HG03064 (cell line): ENCODE data around the gene ADAMTSL1.
A peak's percentile ranks its signal among the peaks of the same experiment; 100 is the strongest.

Experiments used
- ATAC-seq: cut with Tn5 transposase; IDR thresholded peaks from one replicate; pipeline ENCODE4 v1.9.1; 2021; ENCODE audit warnings: low read depth; ENCODE audit not compliant: unreplicated experiment

The ADAMTSL1 gene

GRCh38 chr9:18689921-18690320 is 216.0 kb downstream of the ADAMTSL1 start:
- ATAC-seq: no peak

- peak; percentile 57 for ATAC-seq
Measured at GRCh38 chr9:18692268-18692667, 218.3 kb downstream of the ADAMTSL1 start.

- ATAC-seq: no peak
Measured at GRCh38 chr9:18692962-18693361, 219.0 kb downstream of the ADAMTSL1 start.

GRCh38 chr9:18694959-18695668 is 221.2 kb downstream of the ADAMTSL1 start:
- no peak for ATAC-seq

- ATAC-seq: no peak
Measured at GRCh38 chr9:18698992-18699391, 225.0 kb downstream of the ADAMTSL1 start.

GRCh38 chr9:18699764-18700163 is 225.8 kb downstream of the ADAMTSL1 start:
- no peak for ATAC-seq

GRCh38 chr9:18700714-18701113 is 226.8 kb downstream of the ADAMTSL1 start:
- ATAC-seq: no peak

- no peak for ATAC-seq
Measured at GRCh38 chr9:18703151-18703900, 229.4 kb downstream of the ADAMTSL1 start.

- ATAC-seq: no peak
Measured at GRCh38 chr9:18703901-18704379, 230.0 kb downstream of the ADAMTSL1 start.

GRCh38 chr9:18705796-18706392 is 231.9 kb downstream of the ADAMTSL1 start:
- ATAC-seq: no peak

- no peak for ATAC-seq
Measured at GRCh38 chr9:18706648-18707047, 232.7 kb downstream of the ADAMTSL1 start.

GRCh38 chr9:18707061-18707461 is 233.1 kb downstream of the ADAMTSL1 start:
- ATAC-seq: no peak

GRCh38 chr9:18707489-18708205 is 233.7 kb downstream of the ADAMTSL1 start:
- ATAC-seq: no peak

GRCh38 chr9:18708429-18708828 is 234.5 kb downstream of the ADAMTSL1 start:
- no peak for ATAC-seq

GRCh38 chr9:18710065-18710464 is 236.1 kb downstream of the ADAMTSL1 start:
- ATAC-seq: no peak

GRCh38 chr9:18717759-18718158 is 243.8 kb downstream of the ADAMTSL1 start:
- no peak for ATAC-seq

GRCh38 chr9:18718393-18718792 is 244.4 kb downstream of the ADAMTSL1 start:
- ATAC-seq: no peak

- no peak for ATAC-seq
Measured at GRCh38 chr9:18718932-18719331, 245.0 kb downstream of the ADAMTSL1 start.

GRCh38 chr9:18720691-18721090 is 246.7 kb downstream of the ADAMTSL1 start:
- no peak for ATAC-seq

- no peak for ATAC-seq
Measured at GRCh38 chr9:18721267-18721994, 247.5 kb downstream of the ADAMTSL1 start.
